Prostate gland (tissue), 2 donors: ENCODE results near the gene TMEM131.

Experiments used
- CTCF ChIP-seq, 4 experiments: fragments of 200-600 bp in 2 of 4; fragments of 450-650 bp in 2 of 4; sonication (generic) in 2 of 4; IDR thresholded peaks; 1 replicate in 3 of 4; 2 replicates in 1 of 4; pipeline ENCODE4 v1.5.1; 2016 to 2019; ENCODE audit warnings: antibody characterized with exemption in 4 of 4, mild to moderate bottlenecking in 2 of 4, moderate library complexity in 2 of 4
- POLR2A ChIP-seq: fragments of 450-650 bp; IDR thresholded peaks from one replicate; pipeline ENCODE4 v1.6.1; 2016; ENCODE audit warnings: antibody characterized with exemption, mild to moderate bottlenecking
- POLR2AphosphoS5 ChIP-seq: sonication (generic); formaldehyde crosslinking; IDR thresholded peaks from one replicate; pipeline ENCODE4 v1.6.1; 2017; ENCODE audit warnings: antibody characterized with exemption

- TF ChIP-seq CTCF (IDR thresholded peaks at IDR 0.05) (no peak), POLR2A (no peak), POLR2AphosphoS5 (no peak)
Measured at GRCh38 chr2:97871096-97871780, 124.5 kb downstream of the TMEM131 start.
